ENCODE results near the gene KIAA0232. TPM values are rescaled to one million over a fixed set of nuclear protein-coding genes. Genes with fewer than 3 reads are reported as not detected.

Gene KIAA0232
- total and polyA plus RNA-seq, 12 donors = 7.3 to 45.2 (median 27.4) TPM

GRCh38 chr4:6932918-6933317 is 150.4 kb downstream of the KIAA0232 start:
- Histone ChIP-seq H3K4me1 (replicated peaks in 1 of 2) (peaks cover 3 to 64% of the 10 kb centered on the region in 2 donors), H3K4me3 (no peak overlapping the region), H3K27me3 (no peaks in the 10 kb centered on the region), H3K9me3 (replicated peaks in 1 of 3) (no peaks in the 10 kb centered on the region), H3K36me3 (replicated peaks in 1 of 2) (no peaks in the 10 kb centered on the region), H3K27ac (no peak overlapping the region)
- no peak for TF ChIP-seq POLR2A (IDR thresholded peaks at IDR 0.05)
- no peak for TF ChIP-seq CTCF (IDR thresholded peaks at IDR 0.05)
- 72 to 81% (median 73%) methylated on average over 3 of the region's 3 CpGs; no CpG with 5 or more reads in 1 of the 4 donors for WGBS, 4 donors
- intact Hi-C loops (cut with DNase I) = no loop called here
- DNase-seq = no peak

Other genes with a start within 250 kb of the KIAA0232 start
- gene MAN2B2, start 207.5 kb upstream of the KIAA0232 start, total RNA-seq = 10 to 100 TPM; 10.6 to 50.6 (median 32.5) TPM
- gene MAN2B2, start 207.5 kb upstream of the KIAA0232 start, polyA plus RNA-seq = 10 to 100 TPM in 2 of 3 donors, 1 to 10 TPM in 1; 9.3 to 15.7 (median 14.6) TPM
- gene MRFAP1, start 142.0 kb upstream of the KIAA0232 start, total RNA-seq = 100 to 1,000 TPM; 161 to 501 (median 351) TPM
- gene MRFAP1, start 142.0 kb upstream of the KIAA0232 start, polyA plus RNA-seq = 100 to 1,000 TPM; 191 to 618 (median 218) TPM
- 1 to 10 TPM in 2 of 9 donors, under 1 TPM in 3, not detected in 4; 0.42 to 1.9 (median 0.80) TPM for gene S100P, start 88.8 kb upstream of the KIAA0232 start, total RNA-seq
- gene S100P, start 88.8 kb upstream of the KIAA0232 start, polyA plus RNA-seq = 1 to 10 TPM in 1 of 3 donors, under 1 TPM in 1, not detected in 1; 0.84 to 1.0 TPM
- gene MRFAP1L1, start 72.9 kb upstream of the KIAA0232 start, total RNA-seq = 100 to 1,000 TPM in 1 of 9 donors, 10 to 100 TPM in 8; 53.8 to 100 (median 62.1) TPM
- gene MRFAP1L1, start 72.9 kb upstream of the KIAA0232 start, polyA plus RNA-seq = 10 to 100 TPM; 53.0 to 98.5 (median 74.4) TPM
- gene BLOC1S4, start 66.6 kb upstream of the KIAA0232 start, total RNA-seq = 10 to 100 TPM; 15.8 to 31.7 (median 18.7) TPM
- gene BLOC1S4, start 66.6 kb upstream of the KIAA0232 start, polyA plus RNA-seq = 10 to 100 TPM in 1 of 3 donors, 1 to 10 TPM in 2; 6.5 to 10.8 (median 8.9) TPM
- gene TBC1D14, start 127.1 kb downstream of the KIAA0232 start, total RNA-seq = 100 to 1,000 TPM in 2 of 9 donors, 10 to 100 TPM in 7; 74.9 to 110 (median 84.3) TPM
- 10 to 100 TPM; 24.9 to 54.0 (median 28.2) TPM for gene TBC1D14, start 127.1 kb downstream of the KIAA0232 start, polyA plus RNA-seq